T-helper 2 cell treated with Interferon-gamma antibody and Interleukin-4, amounts not matched to agents 100 ng/mL and 5 ng/mL, for 36 hours (primary cell): ENCODE data around the gene IDH3A. TPM values are rescaled to one million over a fixed set of nuclear protein-coding genes. Genes with fewer than 3 reads are reported as not detected.

ENCODE experiments used
- intact Hi-C: fragments of 100-400 bp; cut with micrococcal nuclease; formaldehyde crosslinking; loops from one replicate; pipeline ENCODE4 v1.15.1; 2023
- total RNA-seq: library from RNA; stranded (reverse); gene quantifications from 2 replicates; pipeline ENCODE4 v1.2.3, GENCODE V29; 2022

Gene IDH3A
- total RNA-seq, 1 donor from 2014 or later, result 115 TPM

DNA sequence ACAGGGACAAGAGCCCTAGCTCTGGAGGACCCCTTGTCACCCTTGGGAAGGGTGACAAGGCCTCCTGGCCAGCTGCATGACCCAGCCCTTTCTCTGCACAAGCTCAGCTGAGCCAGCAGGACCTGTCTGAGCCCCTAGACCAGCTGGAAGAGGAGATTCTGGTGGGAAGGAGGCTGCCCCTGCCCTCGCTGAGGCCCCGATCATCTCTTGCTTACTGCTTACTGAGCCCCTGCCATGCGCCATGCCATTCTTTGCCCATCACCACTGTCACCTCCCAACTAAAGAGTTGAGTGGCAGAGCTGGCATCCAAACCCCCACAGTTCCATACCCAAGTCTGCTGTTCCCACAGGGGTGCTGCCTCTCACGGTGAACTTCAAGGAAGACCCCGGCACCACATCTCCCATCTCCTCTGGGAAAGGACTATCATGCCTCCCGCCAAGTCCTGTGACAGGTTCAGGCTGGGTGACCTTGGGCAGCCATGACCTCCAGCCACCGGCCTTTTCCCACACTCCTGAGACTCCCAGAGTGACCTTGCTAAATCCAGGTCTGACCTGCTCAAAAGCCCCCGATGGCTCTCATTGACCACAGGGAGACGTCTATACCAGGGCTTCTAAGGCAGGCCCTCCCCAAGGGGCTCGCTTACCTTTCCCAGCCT is 51.2 kb downstream of the IDH3A start:
- intact Hi-C loops, result no loop called here

DNA sequence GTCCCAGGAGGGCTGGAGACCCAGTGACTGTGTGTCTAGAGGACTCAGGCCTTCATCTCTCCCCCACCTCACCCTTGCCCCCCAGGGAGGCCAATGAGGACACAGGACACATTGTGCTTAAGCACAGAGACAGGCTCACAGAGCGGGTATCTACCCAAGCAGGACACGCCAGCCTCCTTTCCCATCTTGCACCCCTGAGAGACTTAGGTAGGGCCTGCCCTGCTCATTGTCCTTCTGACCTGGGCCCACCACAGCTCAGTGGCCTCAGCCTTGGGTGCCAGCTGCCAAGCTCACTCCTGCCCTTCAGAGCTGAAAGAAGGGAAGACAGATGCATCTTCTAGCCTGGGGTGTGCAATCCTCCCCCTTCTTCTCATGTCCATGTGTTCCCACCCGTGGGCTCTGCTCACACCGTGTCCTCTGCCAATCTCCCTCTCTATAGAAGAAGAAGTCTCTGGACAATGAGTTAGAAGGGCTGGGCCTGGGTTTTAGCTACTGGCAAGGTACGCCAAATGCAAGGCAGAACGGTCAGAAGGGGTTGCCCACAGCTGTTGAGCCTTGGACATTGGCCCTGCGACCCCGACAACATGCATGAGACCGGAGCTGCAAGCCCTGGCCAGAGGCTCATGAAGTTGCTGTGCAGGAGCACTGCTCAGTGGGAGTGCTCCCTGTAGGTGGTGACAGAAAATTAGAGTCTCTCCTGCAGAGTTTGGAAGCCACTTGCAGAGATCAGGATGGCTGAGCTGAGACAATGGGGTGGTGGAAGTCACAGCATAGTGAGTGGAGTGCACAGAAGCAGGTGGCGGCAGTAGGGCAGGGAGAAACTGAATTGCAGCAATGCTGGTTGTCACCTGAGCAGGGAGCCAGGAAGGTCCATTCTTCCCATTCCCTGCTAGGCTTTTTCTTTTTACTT is 52.4 kb downstream of the IDH3A start:
- intact Hi-C loops, result no loop called here

GRCh38 chr15:78203346-78204225 is 54.4 kb downstream of the IDH3A start:
- intact Hi-C loops, result no loop called here

GRCh38 chr15:78204351-78205309 is 55.5 kb downstream of the IDH3A start:
- intact Hi-C loops, result no loop called here

- intact Hi-C loops, result no loop called here
Observed at GRCh38 chr15:78205337-78205736, 56.2 kb downstream of the IDH3A start.

- intact Hi-C loops, result no loop called here
Observed at GRCh38 chr15:78205856-78206255, 56.7 kb downstream of the IDH3A start.

- intact Hi-C loops, result no loop called here
Observed at GRCh38 chr15:78206326-78207109, 57.4 kb downstream of the IDH3A start.

GRCh38 chr15:78207110-78207458 is 57.9 kb downstream of the IDH3A start:
- intact Hi-C loops, result no loop called here

- intact Hi-C loops, result no loop called here
Observed at GRCh38 chr15:78207641-78208340, 58.6 kb downstream of the IDH3A start.

- intact Hi-C loops, result no loop called here
Observed at GRCh38 chr15:78208341-78208844, 59.2 kb downstream of the IDH3A start.

- intact Hi-C loops, result no loop called here
Observed at GRCh38 chr15:78208887-78209645, 59.9 kb downstream of the IDH3A start.

GRCh38 chr15:78209646-78210348 is 60.6 kb downstream of the IDH3A start:
- intact Hi-C loops, result no loop called here

DNA sequence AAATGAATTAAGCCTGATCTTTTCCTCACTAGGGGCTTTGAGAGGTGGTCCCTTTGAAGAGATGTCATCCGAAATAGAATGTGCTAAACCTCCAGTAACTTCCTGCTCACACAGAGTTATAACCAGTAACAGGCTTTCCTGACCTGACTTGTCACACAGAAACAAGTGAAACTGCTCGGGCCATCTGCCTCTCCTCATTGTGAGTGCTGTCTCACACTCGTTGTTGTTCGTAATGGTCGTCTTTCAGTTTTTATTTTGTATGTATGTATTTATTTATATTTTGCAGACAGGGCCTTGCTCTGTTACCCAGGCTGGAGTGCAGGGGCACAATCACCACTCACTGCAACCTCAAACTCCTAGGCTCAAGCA is 61.2 kb downstream of the IDH3A start:
- intact Hi-C loops, result no loop called here

- intact Hi-C loops, result no loop called here
Observed at GRCh38 chr15:78211189-78211921, 62.2 kb downstream of the IDH3A start.

- intact Hi-C loops, result no loop called here
Observed at GRCh38 chr15:78212008-78212407, 62.8 kb downstream of the IDH3A start.

- intact Hi-C loops, result no loop called here
Observed at GRCh38 chr15:78212546-78213424, 63.6 kb downstream of the IDH3A start.
